ENCODE measurements around the gene LRRC55. TPM values are rescaled to one million over a fixed set of nuclear protein-coding genes. Genes with fewer than 3 reads are reported as not detected.

The LRRC55 gene
- total RNA-seq: under 0.01 and 0.07 TPM in 2 replicates

DNA sequence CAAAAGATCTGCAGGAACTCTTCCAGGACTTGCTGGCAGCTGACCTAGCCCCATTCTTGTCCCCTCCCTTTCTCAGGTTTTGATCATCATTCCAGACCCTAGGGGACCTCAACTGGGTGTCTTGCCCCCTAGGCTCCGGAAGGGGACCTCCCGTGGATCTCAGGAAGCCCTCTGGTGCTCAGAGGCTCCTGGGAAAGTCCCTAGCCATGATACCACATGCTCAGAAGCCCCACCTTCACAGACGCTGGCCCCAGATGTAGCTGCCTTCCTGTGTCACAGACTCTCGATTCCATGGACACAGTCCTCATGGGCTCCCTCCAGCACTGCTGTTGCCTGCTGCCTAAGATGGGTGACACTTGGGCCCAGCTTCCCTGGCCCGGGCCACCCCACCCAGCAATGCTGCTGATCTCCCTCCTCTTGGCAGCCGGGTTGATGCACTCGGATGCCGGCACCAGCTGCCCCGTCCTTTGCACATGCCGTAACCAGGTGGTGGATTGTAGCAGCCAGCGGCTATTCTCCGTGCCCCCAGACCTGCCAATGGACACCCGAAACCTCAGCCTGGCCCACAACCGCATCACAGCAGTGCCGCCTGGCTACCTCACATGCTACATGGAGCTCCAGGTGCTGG, at the start of gene LRRC55:
Gene LRRC55 (plus strand): TSS at position 276 of the 628 bp plus-strand sequence. CDS start 70 bp downstream, at position 346.

GRCh38 chr11:57237204-57237681, 55.5 kb downstream of the LRRC55 start, which contains the start of gene APLNR:
Gene APLNR (minus strand): TSS chr11:57237250. CDS start chr11:57237004, 246 bp downstream.

Other genes with a start within 250 kb of the LRRC55 start
- not detected in 2 replicates for gene OR5AK2, start 193.0 kb upstream of the LRRC55 start, total RNA-seq
- gene APLNR, start 55.3 kb downstream of the LRRC55 start, total RNA-seq: 0.27 TPM in 1 of 2 replicates, not detected in the other
- gene TNKS1BP1, start 143.0 kb downstream of the LRRC55 start, total RNA-seq: 51.0 and 53.1 TPM in 2 replicates
- gene SSRP1, start 153.9 kb downstream of the LRRC55 start, total RNA-seq: 119 and 124 TPM in 2 replicates
- not detected in 2 replicates for gene P2RX3, start 156.4 kb downstream of the LRRC55 start, total RNA-seq
- gene PRG3, start 199.2 kb downstream of the LRRC55 start, total RNA-seq: not detected in 2 replicates
- not detected in 2 replicates for gene PRG2, start 208.7 kb downstream of the LRRC55 start, total RNA-seq
- gene SLC43A3, start 245.2 kb downstream of the LRRC55 start, total RNA-seq: 56.3 and 68.5 TPM in 2 replicates

Measured in mammary microvascular endothelial cell (primary cell).